ENCODE measurements around the gene HABP4.

HABP4 gene

GRCh38 chr9:96490534-96491078 lies 40.6 kb downstream of the HABP4 start:
- Histone ChIP-seq H3K27me3 (ENCODE audit: low read depth, low read length) (no peaks in the 10 kb centered on the region), H3K79me2 (ENCODE audit: low read length) (no peaks in the 10 kb centered on the region), H3K9ac (ENCODE audit: low read length) (no peak overlapping the region), H3K4me2 (ENCODE audit: low read length) (no peak overlapping the region), H3K4me1 (ENCODE audit: low read length) (no peaks in the 10 kb centered on the region), H3K27ac (ENCODE audit: low read length) (no peak overlapping the region), H3K9me3 (ENCODE audit: insufficient read depth, low read length) (no peaks in the 10 kb centered on the region), H3K36me3 (replicated peaks; ENCODE audit: low read depth, low read length) (no peaks in the 10 kb centered on the region), H3K4me3 (ENCODE audit: low read length) (no peak overlapping the region), H4K20me1 (ENCODE audit: insufficient read depth, low read length) (no peaks in the 10 kb centered on the region), H2AFZ (ENCODE audit: low read depth, low read length) (no peak overlapping the region)
- no peak for TF ChIP-seq CTCF (IDR thresholded peaks at IDR 0.05; ENCODE audit: low read depth, low read length)
- TF ChIP-seq EZH2phosphoT487 (IDR thresholded peaks at IDR 0.05; ENCODE audit: low read depth) = no peak

GRCh38 chr9:96491079-96491879 lies 41.3 kb downstream of the HABP4 start:
- TF ChIP-seq CTCF (IDR thresholded peaks at IDR 0.05; ENCODE audit: low read depth, low read length) (no peak), EZH2phosphoT487 (IDR thresholded peaks at IDR 0.05; ENCODE audit: low read depth) (no peak)
- no peak overlapping the region for H2AFZ ChIP-seq (ENCODE audit: low read depth, low read length)
- H3K4me1 ChIP-seq (ENCODE audit: low read length) = no peaks in the 10 kb centered on the region
- no peaks in the 10 kb centered on the region for H3K27me3 ChIP-seq (ENCODE audit: low read depth, low read length)
- no peaks in the 10 kb centered on the region for H4K20me1 ChIP-seq (ENCODE audit: insufficient read depth, low read length)
- H3K4me3 ChIP-seq (ENCODE audit: low read length) = no peak overlapping the region
- no peak overlapping the region for H3K9ac ChIP-seq (ENCODE audit: low read length)
- H3K27ac ChIP-seq (ENCODE audit: low read length) = no peak overlapping the region
- no peaks in the 10 kb centered on the region for H3K79me2 ChIP-seq (ENCODE audit: low read length)
- no peaks in the 10 kb centered on the region for H3K9me3 ChIP-seq (ENCODE audit: insufficient read depth, low read length)
- H3K4me2 ChIP-seq (ENCODE audit: low read length) = no peak overlapping the region
- H3K36me3 ChIP-seq (replicated peaks; ENCODE audit: low read depth, low read length) = no peaks in the 10 kb centered on the region

- H2AFZ ChIP-seq (ENCODE audit: low read depth, low read length) = no peak overlapping the region
- TF ChIP-seq EZH2phosphoT487 (IDR thresholded peaks at IDR 0.05; ENCODE audit: low read depth) (no peak), CTCF (IDR thresholded peaks at IDR 0.05; ENCODE audit: low read depth, low read length) (no peak)
- no peaks in the 10 kb centered on the region for H3K79me2 ChIP-seq (ENCODE audit: low read length)
- no peaks in the 10 kb centered on the region for H3K27me3 ChIP-seq (ENCODE audit: low read depth, low read length)
- no peak overlapping the region for H3K27ac ChIP-seq (ENCODE audit: low read length)
- no peak overlapping the region for H3K4me2 ChIP-seq (ENCODE audit: low read length)
- H3K9ac ChIP-seq (ENCODE audit: low read length) = no peak overlapping the region
- H3K9me3 ChIP-seq (ENCODE audit: insufficient read depth, low read length) = no peaks in the 10 kb centered on the region
- H3K4me1 ChIP-seq (ENCODE audit: low read length) = no peaks in the 10 kb centered on the region
- H4K20me1 ChIP-seq (ENCODE audit: insufficient read depth, low read length) = no peaks in the 10 kb centered on the region
- H3K4me3 ChIP-seq (ENCODE audit: low read length) = no peak overlapping the region
- no peaks in the 10 kb centered on the region for H3K36me3 ChIP-seq (replicated peaks; ENCODE audit: low read depth, low read length)
Observed at GRCh38 chr9:96491880-96492525, 42.0 kb downstream of the HABP4 start.

- H2AFZ ChIP-seq (ENCODE audit: low read depth, low read length) = no peak overlapping the region
- no peaks in the 10 kb centered on the region for H3K27me3 ChIP-seq (ENCODE audit: low read depth, low read length)
- H3K4me2 ChIP-seq (ENCODE audit: low read length) = no peak overlapping the region
- no peaks in the 10 kb centered on the region for H3K4me1 ChIP-seq (ENCODE audit: low read length)
- no peaks in the 10 kb centered on the region for H3K9me3 ChIP-seq (ENCODE audit: insufficient read depth, low read length)
- H4K20me1 ChIP-seq (ENCODE audit: insufficient read depth, low read length) = no peaks in the 10 kb centered on the region
- no peak overlapping the region for H3K4me3 ChIP-seq (ENCODE audit: low read length)
- H3K27ac ChIP-seq (ENCODE audit: low read length) = no peak overlapping the region
- no peaks in the 10 kb centered on the region for H3K79me2 ChIP-seq (ENCODE audit: low read length)
- TF ChIP-seq CTCF (IDR thresholded peaks at IDR 0.05; ENCODE audit: low read depth, low read length) (no peak), EZH2phosphoT487 (IDR thresholded peaks at IDR 0.05; ENCODE audit: low read depth) (no peak)
- no peaks in the 10 kb centered on the region for H3K36me3 ChIP-seq (replicated peaks; ENCODE audit: low read depth, low read length)
- H3K9ac ChIP-seq (ENCODE audit: low read length) = no peak overlapping the region
Observed at GRCh38 chr9:96492993-96493531, 43.1 kb downstream of the HABP4 start.
